Fibroblast of peridontal ligament (primary cell): ENCODE results near the gene C18orf63.
"Not testable (repeated sequence)": the region's sequence is repeated elsewhere in the genome, so short reads cannot be mapped to it uniquely, and the experiment has no call there.

Experiments used
- DNase-seq: peaks from one replicate; pipeline ENCODE4 v3.0.0-alpha.2; 2010; ENCODE audit errors: extremely low read depth

The C18orf63 gene

GRCh38 chr18:74326791-74327190 is 11.2 kb downstream of the C18orf63 start:
- DNase-seq: not testable (repeated sequence)

- DNase-seq: peak; percentile 91
Observed at GRCh38 chr18:74328206-74328605, 12.6 kb downstream of the C18orf63 start.

GRCh38 chr18:74329688-74330205 is 14.1 kb downstream of the C18orf63 start:
- no peak for DNase-seq

- DNase-seq: peak; percentile 77
Observed at GRCh38 chr18:74331404-74331803, 15.8 kb downstream of the C18orf63 start.

GRCh38 chr18:74333091-74333490 is 17.5 kb downstream of the C18orf63 start:
- no peak for DNase-seq

- DNase-seq: no peak
Observed at GRCh38 chr18:74334242-74334893, 18.7 kb downstream of the C18orf63 start.

GRCh38 chr18:74336656-74337055 is 21.0 kb downstream of the C18orf63 start:
- DNase-seq: no peak

GRCh38 chr18:74337155-74337911 is 21.7 kb downstream of the C18orf63 start:
- DNase-seq: no peak

- no peak for DNase-seq
Observed at GRCh38 chr18:74337912-74338309, 22.3 kb downstream of the C18orf63 start.

- peak; percentile 88 for DNase-seq
Observed at GRCh38 chr18:74342416-74343043, 26.9 kb downstream of the C18orf63 start.

- DNase-seq: no peak
Observed at GRCh38 chr18:74346206-74346605, 30.6 kb downstream of the C18orf63 start.

GRCh38 chr18:74348581-74348980 is 32.9 kb downstream of the C18orf63 start:
- DNase-seq: no peak

- no peak for DNase-seq
Observed at GRCh38 chr18:74351354-74351753, 35.7 kb downstream of the C18orf63 start.

- DNase-seq: peak; percentile 81
Observed at GRCh38 chr18:74353169-74353775, 37.6 kb downstream of the C18orf63 start.

- DNase-seq: no peak
Observed at GRCh38 chr18:74356959-74357358, 41.3 kb downstream of the C18orf63 start.

- no peak for DNase-seq
Observed at GRCh38 chr18:74360852-74361655, 45.4 kb downstream of the C18orf63 start.

GRCh38 chr18:74367905-74368304 is 52.3 kb downstream of the C18orf63 start:
- no peak for DNase-seq

- no peak for DNase-seq
Observed at GRCh38 chr18:74368901-74369705, 53.5 kb downstream of the C18orf63 start.

- peak; percentile 8 for DNase-seq
Observed at GRCh38 chr18:74370115-74370514, 54.5 kb downstream of the C18orf63 start.

- DNase-seq: no peak
Observed at GRCh38 chr18:74373428-74373827, 57.8 kb downstream of the C18orf63 start.
